ENCODE data around the gene ABHD2.

DNA sequence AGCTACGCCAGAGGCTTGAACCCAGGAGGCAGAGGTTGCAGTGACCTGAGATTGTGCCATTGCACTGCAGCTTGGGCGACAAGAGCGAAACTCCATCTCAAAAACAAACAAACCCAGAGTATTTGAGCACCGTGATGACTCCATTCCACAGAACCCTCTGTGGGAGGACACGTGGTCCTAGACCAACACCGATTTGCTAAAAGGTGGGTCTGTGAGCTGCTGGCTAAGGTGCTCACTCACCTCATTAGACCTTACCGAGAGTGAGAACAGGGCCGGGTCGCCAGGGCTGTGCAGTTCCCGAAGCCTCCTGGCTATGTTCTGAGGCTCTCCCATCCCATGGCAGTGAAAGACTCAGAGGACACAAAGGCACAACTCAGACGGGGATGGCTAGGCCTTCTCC lies 17.9 kb downstream of the ABHD2 start:
- TF ChIP-seq, protein P1, sequence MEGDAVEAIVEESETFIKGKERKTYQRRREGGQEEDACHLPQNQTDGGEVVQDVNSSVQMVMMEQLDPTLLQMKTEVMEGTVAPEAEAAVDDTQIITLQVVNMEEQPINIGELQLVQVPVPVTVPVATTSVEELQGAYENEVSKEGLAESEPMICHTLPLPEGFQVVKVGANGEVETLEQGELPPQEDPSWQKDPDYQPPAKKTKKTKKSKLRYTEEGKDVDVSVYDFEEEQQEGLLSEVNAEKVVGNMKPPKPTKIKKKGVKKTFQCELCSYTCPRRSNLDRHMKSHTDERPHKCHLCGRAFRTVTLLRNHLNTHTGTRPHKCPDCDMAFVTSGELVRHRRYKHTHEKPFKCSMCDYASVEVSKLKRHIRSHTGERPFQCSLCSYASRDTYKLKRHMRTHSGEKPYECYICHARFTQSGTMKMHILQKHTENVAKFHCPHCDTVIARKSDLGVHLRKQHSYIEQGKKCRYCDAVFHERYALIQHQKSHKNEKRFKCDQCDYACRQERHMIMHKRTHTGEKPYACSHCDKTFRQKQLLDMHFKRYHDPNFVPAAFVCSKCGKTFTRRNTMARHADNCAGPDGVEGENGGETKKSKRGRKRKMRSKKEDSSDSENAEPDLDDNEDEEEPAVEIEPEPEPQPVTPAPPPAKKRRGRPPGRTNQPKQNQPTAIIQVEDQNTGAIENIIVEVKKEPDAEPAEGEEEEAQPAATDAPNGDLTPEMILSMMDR (IDR thresholded peaks at IDR 0.05 in 4 of 5, conservative IDR thresholded peaks at IDR 0.05 in 1 of 5) = no peak
- TF ChIP-seq POLR2A (IDR thresholded peaks at IDR 0.05) = no peak

Measured in gastrocnemius medialis (tissue), 4 donors.